ENCODE measurements around the gene ZNF473. TPM values are rescaled to one million over a fixed set of nuclear protein-coding genes. Genes with fewer than 3 reads are reported as not detected.

ZNF473 gene
- polyA plus RNA-seq, 1 donor (not counting 4 experiments of a cell fraction or from before 2014, with no cell fraction given), result 7.7 TPM

DNA sequence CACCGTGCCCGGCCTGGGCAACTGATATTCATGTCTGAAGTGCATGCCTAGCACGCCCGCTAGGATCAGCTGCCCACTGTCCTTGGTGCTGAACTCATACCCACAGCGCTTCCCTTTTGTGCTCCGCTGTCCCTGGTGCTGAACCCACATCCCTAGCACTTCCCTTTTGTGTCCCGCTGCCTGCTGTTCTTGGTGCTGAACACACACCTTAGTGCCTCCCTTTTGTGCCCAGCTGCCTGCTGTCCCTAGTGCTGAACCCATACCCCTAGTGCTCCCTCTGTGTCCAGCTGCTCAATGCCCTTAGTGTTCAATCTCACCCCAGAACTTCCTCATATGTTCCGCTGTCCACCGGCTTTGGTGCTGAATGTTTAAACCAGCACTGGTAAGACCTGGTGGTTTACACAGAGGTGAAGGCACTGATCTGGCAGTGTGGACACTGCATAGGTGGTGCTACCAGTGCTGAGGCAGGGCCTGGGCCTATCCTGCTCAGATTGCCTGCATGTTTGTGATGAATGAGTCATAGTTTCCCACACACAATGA, 38.6 kb upstream of the ZNF473 start:
- Histone ChIP-seq H3K27me3 (ENCODE audit: control insufficient read depth, extremely low read depth, insufficient read depth, low read length) (no peaks in the 10 kb centered on the region), H3K9ac (ENCODE audit: control insufficient read depth, extremely low read depth, insufficient read depth, low read length) (no peak overlapping the region), H3K4me1 (ENCODE audit: control insufficient read depth, extremely low read depth, insufficient read depth, low read length) (no peaks in the 10 kb centered on the region), H3K4me3 (ENCODE audit: control insufficient read depth in 2 of 3, extremely low read depth in 1 of 3, insufficient read depth in 2 of 3, low read depth in 1 of 3, low read length in 3 of 3) (no peak overlapping the region), H3K79me2 (ENCODE audit: control insufficient read depth, insufficient read depth, low read length) (no peaks in the 10 kb centered on the region), H3K4me2 (ENCODE audit: control insufficient read depth, extremely low read depth, insufficient read depth, low read depth, low read length) (no peak overlapping the region), H3K9me3 (ENCODE audit: control insufficient read depth, low read depth, low read length) (no peaks in the 10 kb centered on the region), H4K20me1 (ENCODE audit: control insufficient read depth, extremely low read depth, insufficient read depth, low read length) (peaks cover 14% of the 10 kb centered on the region), H3K9me1 (ENCODE audit: control insufficient read depth, extremely low read depth, insufficient read depth, low read length) (no peaks in the 10 kb centered on the region), H2AFZ (ENCODE audit: control insufficient read depth, low read length) (no peak overlapping the region), H3K36me3 (ENCODE audit: control insufficient read depth in 2 of 2, extremely low read depth in 1 of 2, insufficient read depth in 2 of 2, low read length in 2 of 2) (peaks cover 8 to 22% of the 10 kb centered on the region in 2 experiments), H3K27ac (ENCODE audit: control insufficient read depth, insufficient read depth, low read length) (no peak overlapping the region)
- DNase-seq (ENCODE audit: low read depth, low spot score) (peak; percentile 54), FAIRE-seq (peak; percentile 73)
- dilution Hi-C loops (cut with MboI; ENCODE audit: extremely low pct_ligation_motif_present, low sequenced_read_pairs), result no loop called here
- no peak for TF ChIP-seq EZH2 (IDR thresholded peaks at IDR 0.05; ENCODE audit: low read length)
- TF ChIP-seq, protein P1, sequence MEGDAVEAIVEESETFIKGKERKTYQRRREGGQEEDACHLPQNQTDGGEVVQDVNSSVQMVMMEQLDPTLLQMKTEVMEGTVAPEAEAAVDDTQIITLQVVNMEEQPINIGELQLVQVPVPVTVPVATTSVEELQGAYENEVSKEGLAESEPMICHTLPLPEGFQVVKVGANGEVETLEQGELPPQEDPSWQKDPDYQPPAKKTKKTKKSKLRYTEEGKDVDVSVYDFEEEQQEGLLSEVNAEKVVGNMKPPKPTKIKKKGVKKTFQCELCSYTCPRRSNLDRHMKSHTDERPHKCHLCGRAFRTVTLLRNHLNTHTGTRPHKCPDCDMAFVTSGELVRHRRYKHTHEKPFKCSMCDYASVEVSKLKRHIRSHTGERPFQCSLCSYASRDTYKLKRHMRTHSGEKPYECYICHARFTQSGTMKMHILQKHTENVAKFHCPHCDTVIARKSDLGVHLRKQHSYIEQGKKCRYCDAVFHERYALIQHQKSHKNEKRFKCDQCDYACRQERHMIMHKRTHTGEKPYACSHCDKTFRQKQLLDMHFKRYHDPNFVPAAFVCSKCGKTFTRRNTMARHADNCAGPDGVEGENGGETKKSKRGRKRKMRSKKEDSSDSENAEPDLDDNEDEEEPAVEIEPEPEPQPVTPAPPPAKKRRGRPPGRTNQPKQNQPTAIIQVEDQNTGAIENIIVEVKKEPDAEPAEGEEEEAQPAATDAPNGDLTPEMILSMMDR (optimal IDR thresholded peaks at IDR 0.05 in 1 of 3, IDR thresholded peaks at IDR 0.05 in 1 of 3, conservative IDR thresholded peaks at IDR 0.05 in 1 of 3; ENCODE audit: extremely low read depth in 1 of 3, insufficient read depth in 2 of 3, low read length in 3 of 3), result peak in 2 of 3 experiments; percentile 13 to 19

DNA sequence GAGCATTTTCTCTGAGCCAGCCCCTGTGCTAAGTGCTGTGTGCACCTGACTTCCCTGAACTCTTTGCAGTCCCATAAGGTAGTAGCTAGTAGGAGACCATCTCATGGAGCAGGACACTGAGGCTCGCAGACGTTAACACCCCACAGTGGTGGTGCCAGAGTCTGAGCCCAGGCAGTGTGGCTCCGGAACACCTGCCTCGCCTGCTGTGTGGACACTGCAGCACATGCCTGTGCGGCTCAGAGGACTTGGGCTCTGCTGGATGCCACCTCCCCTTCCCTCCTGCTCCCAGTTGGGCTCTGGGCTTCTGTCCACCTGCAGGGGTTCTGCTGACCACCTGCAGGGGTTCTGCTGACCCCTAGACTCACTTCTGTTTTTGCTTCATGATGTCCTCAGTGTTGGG, 37.8 kb upstream of the ZNF473 start:
- no peak for DNase-seq (ENCODE audit: low read depth, low spot score)
- H4K20me1 ChIP-seq (ENCODE audit: control insufficient read depth, extremely low read depth, insufficient read depth, low read length), result peaks cover 14% of the 10 kb centered on the region
- H2AFZ ChIP-seq (ENCODE audit: control insufficient read depth, low read length), result no peak overlapping the region
- no peaks in the 10 kb centered on the region for H3K27me3 ChIP-seq (ENCODE audit: control insufficient read depth, extremely low read depth, insufficient read depth, low read length)
- no peaks in the 10 kb centered on the region for H3K79me2 ChIP-seq (ENCODE audit: control insufficient read depth, insufficient read depth, low read length)
- TF ChIP-seq, protein P1 (optimal IDR thresholded peaks at IDR 0.05 in 1 of 3, IDR thresholded peaks at IDR 0.05 in 1 of 3, conservative IDR thresholded peaks at IDR 0.05 in 1 of 3; ENCODE audit: extremely low read depth in 1 of 3, insufficient read depth in 2 of 3, low read length in 3 of 3), result no peak
- TF ChIP-seq EZH2 (IDR thresholded peaks at IDR 0.05; ENCODE audit: low read length), result no peak
- no peak overlapping the region for H3K4me2 ChIP-seq (ENCODE audit: control insufficient read depth, extremely low read depth, insufficient read depth, low read depth, low read length)
- no peaks in the 10 kb centered on the region for H3K4me1 ChIP-seq (ENCODE audit: control insufficient read depth, extremely low read depth, insufficient read depth, low read length)
- no peak for FAIRE-seq
- H3K36me3 ChIP-seq (ENCODE audit: control insufficient read depth in 2 of 2, extremely low read depth in 1 of 2, insufficient read depth in 2 of 2, low read length in 2 of 2), result peaks cover 8 to 22% of the 10 kb centered on the region in 2 experiments
- H3K9ac ChIP-seq (ENCODE audit: control insufficient read depth, extremely low read depth, insufficient read depth, low read length), result no peak overlapping the region
- H3K9me3 ChIP-seq (ENCODE audit: control insufficient read depth, low read depth, low read length), result no peaks in the 10 kb centered on the region
- dilution Hi-C loops (cut with MboI; ENCODE audit: extremely low pct_ligation_motif_present, low sequenced_read_pairs), result no loop called here
- H3K4me3 ChIP-seq (ENCODE audit: control insufficient read depth in 2 of 3, extremely low read depth in 1 of 3, insufficient read depth in 2 of 3, low read depth in 1 of 3, low read length in 3 of 3), result no peak overlapping the region
- H3K9me1 ChIP-seq (ENCODE audit: control insufficient read depth, extremely low read depth, insufficient read depth, low read length), result no peaks in the 10 kb centered on the region
- no peak overlapping the region for H3K27ac ChIP-seq (ENCODE audit: control insufficient read depth, insufficient read depth, low read length)

Measured in keratinocyte (primary cell).